Stimulated activated CD8-positive, alpha-beta memory T cell treated with anti-CD3 and anti-CD28 coated beads, Interleukin-7, amount 100 ng/mL, for 24 hours (primary cell): ENCODE results near the gene ZC3H4.
"Not testable (repeated sequence)": the region's sequence is repeated elsewhere in the genome, so short reads cannot be mapped to it uniquely, and the experiment has no call there.

Experiments
- DNase-seq: peaks from one replicate; pipeline ENCODE4 v3.0.0-alpha.2; 2020; ENCODE audit warnings: low read depth

The ZC3H4 gene

GRCh38 chr19:47107953-47108746, 5.4 kb downstream of the ZC3H4 start:
- no peak for DNase-seq

- DNase-seq: no peak
Observed at GRCh38 chr19:47107202-47107952, 6.2 kb downstream of the ZC3H4 start.

GRCh38 chr19:47106821-47107201, 6.8 kb downstream of the ZC3H4 start:
- no peak for DNase-seq

GRCh38 chr19:47105874-47106273, 7.7 kb downstream of the ZC3H4 start:
- DNase-seq: no peak

GRCh38 chr19:47104680-47105079, 8.9 kb downstream of the ZC3H4 start:
- no peak for DNase-seq

GRCh38 chr19:47102346-47103060, 11.1 kb downstream of the ZC3H4 start:
- DNase-seq: no peak

- not testable (repeated sequence) for DNase-seq
Observed at GRCh38 chr19:47101116-47101515, 12.5 kb downstream of the ZC3H4 start.

- no peak for DNase-seq
Observed at GRCh38 chr19:47100290-47100689, 13.3 kb downstream of the ZC3H4 start.

- no peak for DNase-seq
Observed at GRCh38 chr19:47099576-47100050, 14.0 kb downstream of the ZC3H4 start.

- no peak for DNase-seq
Observed at GRCh38 chr19:47098608-47099007, 15.0 kb downstream of the ZC3H4 start.

- no peak for DNase-seq
Observed at GRCh38 chr19:47097396-47098201, 16.0 kb downstream of the ZC3H4 start.

GRCh38 chr19:47096721-47097120, 16.9 kb downstream of the ZC3H4 start:
- DNase-seq: no peak

- DNase-seq: no peak
Observed at GRCh38 chr19:47096100-47096704, 17.4 kb downstream of the ZC3H4 start.

- DNase-seq: no peak
Observed at GRCh38 chr19:47095476-47096099, 18.0 kb downstream of the ZC3H4 start.

GRCh38 chr19:47094557-47095475, 18.8 kb downstream of the ZC3H4 start:
- no peak for DNase-seq

- DNase-seq: no peak
Observed at GRCh38 chr19:47093841-47094240, 19.7 kb downstream of the ZC3H4 start.

GRCh38 chr19:47093254-47093653, 20.3 kb downstream of the ZC3H4 start:
- no peak for DNase-seq

- DNase-seq: no peak
Observed at GRCh38 chr19:47089767-47090350, 23.7 kb downstream of the ZC3H4 start.

GRCh38 chr19:47086280-47086679, 27.3 kb downstream of the ZC3H4 start:
- DNase-seq: no peak
